Measurements from ENCODE around the gene RAB44.

DNA sequence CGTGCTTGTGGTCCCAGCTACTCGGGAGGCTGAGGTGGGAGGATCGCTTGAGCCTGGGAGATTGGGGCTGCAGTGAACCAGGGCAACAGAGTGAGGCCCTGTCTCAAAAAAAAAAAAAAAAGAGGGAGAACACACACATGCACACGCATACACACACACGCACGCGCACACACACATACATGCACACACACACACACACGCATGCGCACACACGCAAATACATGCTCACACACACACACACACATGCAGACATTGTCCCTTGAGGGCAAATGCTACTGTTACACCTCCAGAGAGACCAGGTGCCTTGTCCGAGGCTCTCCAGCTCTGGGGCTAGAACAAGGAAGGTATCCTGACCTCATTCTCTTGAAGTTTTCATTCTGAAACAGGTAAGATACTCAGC, 64.5 kb downstream of the RAB44 start:
- no peak for TF ChIP-seq SMC3 (IDR thresholded peaks at IDR 0.05)
- TF ChIP-seq ZFP36 (IDR thresholded peaks at IDR 0.05; ENCODE audit: borderline replicate concordance, partially characterized antibody) = no peak
- TF ChIP-seq, protein P1, sequence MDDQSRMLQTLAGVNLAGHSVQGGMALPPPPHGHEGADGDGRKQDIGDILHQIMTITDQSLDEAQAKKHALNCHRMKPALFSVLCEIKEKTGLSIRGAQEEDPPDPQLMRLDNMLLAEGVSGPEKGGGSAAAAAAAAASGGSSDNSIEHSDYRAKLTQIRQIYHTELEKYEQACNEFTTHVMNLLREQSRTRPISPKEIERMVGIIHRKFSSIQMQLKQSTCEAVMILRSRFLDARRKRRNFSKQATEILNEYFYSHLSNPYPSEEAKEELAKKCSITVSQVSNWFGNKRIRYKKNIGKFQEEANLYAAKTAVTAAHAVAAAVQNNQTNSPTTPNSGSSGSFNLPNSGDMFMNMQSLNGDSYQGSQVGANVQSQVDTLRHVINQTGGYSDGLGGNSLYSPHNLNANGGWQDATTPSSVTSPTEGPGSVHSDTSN (IDR thresholded peaks at IDR 0.05) = no peak
